GM12865 (cell line): ENCODE measurements around the gene ADD3.
A peak's percentile ranks its signal among the peaks of the same experiment; 100 is the strongest.

Experiments
- DNase-seq: peaks from one replicate; pipeline ENCODE4 v3.0.0; 2010; ENCODE audit warnings: low read depth
- H3K4me3 ChIP-seq: 2 replicates; pipeline ENCODE4 v1.5.1; 2011; ENCODE audit warnings: mild to moderate bottlenecking, low read depth, low read length, control low read depth
- CTCF ChIP-seq: IDR thresholded peaks from 2 replicates; pipeline ENCODE4 v1.5.1; 2011; ENCODE audit warnings: low read length, control low read depth, low read depth, inconsistent platforms; ENCODE audit not compliant: insufficient read depth; ENCODE audit errors: missing control alignments

Gene ADD3

GRCh38 chr10:110010486-110011378, 2.9 kb downstream of the ADD3 start:
- DNase-seq: no peak
- no peak for TF ChIP-seq CTCF
- H3K4me3 ChIP-seq: no peak overlapping the region

GRCh38 chr10:110011681-110012080, 3.9 kb downstream of the ADD3 start:
- no peak for DNase-seq
- TF ChIP-seq CTCF: no peak
- no peak overlapping the region for H3K4me3 ChIP-seq

GRCh38 chr10:110013630-110014293, 6.0 kb downstream of the ADD3 start:
- no peak overlapping the region for H3K4me3 ChIP-seq
- DNase-seq: no peak
- TF ChIP-seq CTCF: no peak

- TF ChIP-seq CTCF: no peak
- H3K4me3 ChIP-seq: no peak overlapping the region
- DNase-seq: peak; percentile 25
Measured at GRCh38 chr10:110016039-110016438, 8.3 kb downstream of the ADD3 start.

- no peak for DNase-seq
- H3K4me3 ChIP-seq: no peak overlapping the region
- TF ChIP-seq CTCF: no peak
Measured at GRCh38 chr10:110017052-110017451, 9.3 kb downstream of the ADD3 start.

GRCh38 chr10:110017907-110018306, 10.1 kb downstream of the ADD3 start:
- no peak for DNase-seq
- H3K4me3 ChIP-seq: no peak overlapping the region
- TF ChIP-seq CTCF: no peak
